ENCODE data around the gene PRKN.

The PRKN gene

DNA sequence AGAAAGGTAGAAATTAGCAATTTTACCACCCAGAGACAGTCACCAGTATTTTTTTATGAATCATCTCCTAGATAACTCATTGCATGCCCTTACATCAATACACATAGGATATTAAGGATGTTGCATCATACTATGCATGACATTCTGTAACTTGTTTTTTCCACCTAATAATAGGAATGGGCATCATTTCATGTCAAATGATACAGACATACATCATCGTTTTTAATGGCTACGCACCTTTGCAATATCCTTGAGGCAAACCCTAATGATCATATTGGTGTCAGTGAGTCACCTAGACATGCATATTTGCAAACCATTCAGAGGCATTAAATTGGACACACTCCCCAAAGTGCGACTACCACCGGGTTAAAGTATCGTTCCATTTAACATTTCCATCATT lies 1144.0 kb downstream of the PRKN start:
- POLR2A ChIA-PET = no interaction called here
- Histone ChIP-seq H3K4me1 (ENCODE audit: control insufficient read depth, insufficient read depth, low read length) (peaks cover 10% of the 10 kb centered on the region), H3K27ac (ENCODE audit: extremely low read depth, low read depth, low read length) (no peak overlapping the region), H3K36me3 (ENCODE audit: control insufficient read depth in 2 of 2, insufficient read depth in 1 of 2, low read length in 2 of 2) (no peaks in the 10 kb centered on the region), H3K4me3 (ENCODE audit: low read depth, low read length) (no peak overlapping the region), H3K9me3 (ENCODE audit: control insufficient read depth, insufficient read depth, low read depth, low read length) (no peaks in the 10 kb centered on the region)
- TF ChIP-seq ZNF571 (tag by site-specific recombination; IDR thresholded peaks at IDR 0.05) = no peak
- TF ChIP-seq ZNF785 (tag by site-specific recombination; IDR thresholded peaks at IDR 0.05) = no peak
- no peak for TF ChIP-seq ZNF211 (tag by site-specific recombination; IDR thresholded peaks at IDR 0.05; ENCODE audit: low read depth)
- TF ChIP-seq BCL11A (tag by site-specific recombination; IDR thresholded peaks at IDR 0.05; ENCODE audit: low read depth) = no peak
- no peak for TF ChIP-seq GLI2 (tag by site-specific recombination; IDR thresholded peaks at IDR 0.05; ENCODE audit: borderline replicate concordance, low read depth)
- no peak for TF ChIP-seq ZNF169 (tag by site-specific recombination; IDR thresholded peaks at IDR 0.05)
- TF ChIP-seq ZBTB8A (tag by site-specific recombination; IDR thresholded peaks at IDR 0.05) = no peak
- CTCF ChIA-PET = interaction anchor here (0.6 kb wide), 1 partner anchor 41 kb away, joined by 4 read pairs; no protein-coding TSS in a partner anchor

DNA sequence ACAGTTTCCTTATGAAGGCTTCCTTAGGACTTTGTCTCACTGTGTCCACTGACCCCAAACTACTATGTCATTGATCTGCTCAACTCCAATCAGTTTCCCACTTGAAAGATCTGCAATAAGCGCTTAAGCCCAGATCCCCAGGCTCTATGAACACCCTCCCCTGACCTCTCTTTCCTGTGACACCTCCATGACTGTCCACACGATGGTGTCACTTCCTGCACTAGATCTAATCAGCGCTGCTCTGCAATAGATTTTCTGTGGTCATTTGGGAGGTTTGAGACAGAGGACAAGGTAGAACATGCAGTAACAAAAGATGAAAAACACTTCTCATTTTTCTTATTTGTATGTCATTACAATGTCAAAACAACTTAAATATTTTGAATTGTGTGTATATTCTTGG lies 1149.1 kb downstream of the PRKN start:
- CTCF ChIA-PET = interaction anchor here (1.9 kb wide), 1 partner anchor 21 kb away, joined by 4 read pairs; no protein-coding TSS in a partner anchor
- no peak overlapping the region for H3K4me3 ChIP-seq (ENCODE audit: low read depth, low read length)
- H3K27ac ChIP-seq (ENCODE audit: extremely low read depth, low read depth, low read length) = no peak overlapping the region
- POLR2A ChIA-PET = no interaction called here
- TF ChIP-seq MZF1 (tag by site-specific recombination; IDR thresholded peaks at IDR 0.05; ENCODE audit: borderline replicate concordance) (no peak), SP7 (tag by site-specific recombination; IDR thresholded peaks at IDR 0.05) (no peak), ZNF473 (tag by site-specific recombination; IDR thresholded peaks at IDR 0.05) (no peak), ZNF664 (tag by site-specific recombination; IDR thresholded peaks at IDR 0.05) (no peak), ZNF529 (tag by site-specific recombination; IDR thresholded peaks at IDR 0.05; ENCODE audit: insufficient replicate concordance) (no peak), SETDB1 (IDR thresholded peaks at IDR 0.05; ENCODE audit: insufficient read length, low read length) (peak; percentile 24)
- TF ChIP-seq, protein P1, sequence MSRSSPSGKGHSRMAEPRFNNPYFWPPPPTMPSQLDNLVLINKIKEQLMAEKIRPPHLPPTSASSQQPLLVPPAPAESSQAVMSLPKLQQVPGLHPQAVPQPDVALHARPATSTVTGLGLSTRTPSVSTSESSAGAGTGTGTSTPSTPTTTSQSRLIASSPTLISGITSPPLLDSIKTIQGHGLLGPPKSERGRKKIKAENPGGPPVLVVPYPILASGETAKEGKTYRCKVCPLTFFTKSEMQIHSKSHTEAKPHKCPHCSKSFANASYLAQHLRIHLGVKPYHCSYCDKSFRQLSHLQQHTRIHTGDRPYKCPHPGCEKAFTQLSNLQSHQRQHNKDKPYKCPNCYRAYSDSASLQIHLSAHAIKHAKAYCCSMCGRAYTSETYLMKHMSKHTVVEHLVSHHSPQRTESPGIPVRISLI (tag by site-specific recombination; IDR thresholded peaks at IDR 0.05) = no peak
- no peaks in the 10 kb centered on the region for H3K4me1 ChIP-seq (ENCODE audit: control insufficient read depth, insufficient read depth, low read length)
- H3K36me3 ChIP-seq (ENCODE audit: control insufficient read depth in 2 of 2, insufficient read depth in 1 of 2, low read length in 2 of 2) = no peaks in the 10 kb centered on the region
- no peaks in the 10 kb centered on the region for H3K9me3 ChIP-seq (ENCODE audit: control insufficient read depth, insufficient read depth, low read depth, low read length)

DNA sequence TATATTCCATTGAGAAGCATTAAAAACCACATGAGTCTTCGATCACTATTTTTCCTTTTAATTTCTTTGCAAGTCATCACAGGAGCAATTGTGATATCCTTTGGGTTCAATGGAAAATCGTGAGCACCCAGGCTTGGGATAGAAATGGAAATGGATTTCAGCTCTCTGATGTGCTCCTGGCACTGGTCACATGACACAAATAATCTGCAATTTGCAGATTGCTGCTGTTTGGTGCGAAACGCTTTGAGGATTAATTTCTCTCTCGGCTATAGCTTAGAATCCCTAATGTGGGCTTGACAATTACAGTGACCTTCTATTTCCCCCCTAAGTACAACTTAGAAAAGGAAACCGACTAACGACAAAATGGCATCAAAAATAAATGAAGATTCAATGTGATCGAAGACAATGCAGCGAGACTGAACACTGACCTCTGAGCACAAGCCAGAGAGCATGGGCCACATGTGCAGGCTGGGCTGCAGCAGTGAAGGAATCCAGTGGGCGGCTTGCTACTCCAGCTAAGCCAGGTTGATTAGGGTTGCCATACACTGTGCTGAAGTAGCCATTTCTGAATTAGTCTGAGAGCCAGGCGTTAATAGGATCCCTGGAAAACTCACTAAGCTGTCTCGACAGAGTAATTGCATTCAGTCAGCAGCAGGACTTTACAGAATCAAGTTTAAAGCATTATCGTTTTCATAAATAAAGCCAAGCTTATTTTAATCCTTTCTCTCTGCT lies 1151.9 kb downstream of the PRKN start:
- H3K27ac ChIP-seq (ENCODE audit: extremely low read depth, low read depth, low read length) = no peak overlapping the region
- CTCF ChIA-PET = interaction anchor here (0.5 to 0.9 kb wide), 4 partner anchors 18 to 542 kb away, joined by 3 read pairs; no protein-coding TSS in a partner anchor
- no peak overlapping the region for H3K4me3 ChIP-seq (ENCODE audit: low read depth, low read length)
- POLR2A ChIA-PET = no interaction called here
- no peaks in the 10 kb centered on the region for H3K36me3 ChIP-seq (ENCODE audit: control insufficient read depth in 2 of 2, insufficient read depth in 1 of 2, low read length in 2 of 2)
- H3K9me3 ChIP-seq (ENCODE audit: control insufficient read depth, insufficient read depth, low read depth, low read length) = no peaks in the 10 kb centered on the region
- no peaks in the 10 kb centered on the region for H3K4me1 ChIP-seq (ENCODE audit: control insufficient read depth, insufficient read depth, low read length)
- TF ChIP-seq, protein P2, sequence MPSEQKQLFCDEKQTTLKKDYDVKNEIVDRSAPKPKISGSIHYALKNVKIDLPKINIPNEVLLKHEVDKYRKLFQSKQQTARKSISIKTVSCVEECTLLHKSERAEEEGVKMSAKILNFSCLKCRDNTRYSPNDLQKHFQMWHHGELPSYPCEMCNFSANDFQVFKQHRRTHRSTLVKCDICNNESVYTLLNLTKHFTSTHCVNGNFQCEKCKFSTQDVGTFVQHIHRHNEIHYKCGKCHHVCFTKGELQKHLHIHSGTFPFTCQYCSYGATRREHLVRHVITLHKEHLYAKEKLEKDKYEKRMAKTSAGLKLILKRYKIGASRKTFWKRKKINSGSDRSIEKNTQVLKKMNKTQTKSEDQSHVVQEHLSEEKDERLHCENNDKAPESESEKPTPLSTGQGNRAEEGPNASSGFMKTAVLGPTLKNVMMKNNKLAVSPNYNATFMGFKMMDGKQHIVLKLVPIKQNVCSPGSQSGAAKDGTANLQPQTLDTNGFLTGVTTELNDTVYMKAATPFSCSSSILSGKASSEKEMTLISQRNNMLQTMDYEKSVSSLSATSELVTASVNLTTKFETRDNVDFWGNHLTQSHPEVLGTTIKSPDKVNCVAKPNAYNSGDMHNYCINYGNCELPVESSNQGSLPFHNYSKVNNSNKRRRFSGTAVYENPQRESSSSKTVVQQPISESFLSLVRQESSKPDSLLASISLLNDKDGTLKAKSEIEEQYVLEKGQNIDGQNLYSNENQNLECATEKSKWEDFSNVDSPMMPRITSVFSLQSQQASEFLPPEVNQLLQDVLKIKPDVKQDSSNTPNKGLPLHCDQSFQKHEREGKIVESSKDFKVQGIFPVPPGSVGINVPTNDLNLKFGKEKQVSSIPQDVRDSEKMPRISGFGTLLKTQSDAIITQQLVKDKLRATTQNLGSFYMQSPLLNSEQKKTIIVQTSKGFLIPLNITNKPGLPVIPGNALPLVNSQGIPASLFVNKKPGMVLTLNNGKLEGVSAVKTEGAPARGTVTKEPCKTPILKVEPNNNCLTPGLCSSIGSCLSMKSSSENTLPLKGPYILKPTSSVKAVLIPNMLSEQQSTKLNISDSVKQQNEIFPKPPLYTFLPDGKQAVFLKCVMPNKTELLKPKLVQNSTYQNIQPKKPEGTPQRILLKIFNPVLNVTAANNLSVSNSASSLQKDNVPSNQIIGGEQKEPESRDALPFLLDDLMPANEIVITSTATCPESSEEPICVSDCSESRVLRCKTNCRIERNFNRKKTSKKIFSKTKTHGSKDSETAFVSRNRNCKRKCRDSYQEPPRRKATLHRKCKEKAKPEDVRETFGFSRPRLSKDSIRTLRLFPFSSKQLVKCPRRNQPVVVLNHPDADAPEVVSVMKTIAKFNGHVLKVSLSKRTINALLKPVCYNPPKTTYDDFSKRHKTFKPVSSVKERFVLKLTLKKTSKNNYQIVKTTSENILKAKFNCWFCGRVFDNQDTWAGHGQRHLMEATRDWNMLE (tag by site-specific recombination; conservative IDR thresholded peaks at IDR 0.05; ENCODE audit: low read depth) = no peak
- TF ChIP-seq ZNF16 (tag by site-specific recombination; IDR thresholded peaks at IDR 0.05; ENCODE audit: low read depth) = no peak
- TF ChIP-seq FEZF1 (tag by site-specific recombination; IDR thresholded peaks at IDR 0.05) = no peak
- no peak for TF ChIP-seq ZNF777 (tag by site-specific recombination; IDR thresholded peaks at IDR 0.05; ENCODE audit: borderline replicate concordance)
- TF ChIP-seq ZNF747 (tag by site-specific recombination; IDR thresholded peaks at IDR 0.05) = no peak
- TF ChIP-seq ZNF843 (tag by site-specific recombination; IDR thresholded peaks at IDR 0.05) = no peak
- TF ChIP-seq ZNF354C (tag by site-specific recombination; IDR thresholded peaks at IDR 0.05; ENCODE audit: borderline replicate concordance, low read depth) = no peak
- TF ChIP-seq, protein P3, sequence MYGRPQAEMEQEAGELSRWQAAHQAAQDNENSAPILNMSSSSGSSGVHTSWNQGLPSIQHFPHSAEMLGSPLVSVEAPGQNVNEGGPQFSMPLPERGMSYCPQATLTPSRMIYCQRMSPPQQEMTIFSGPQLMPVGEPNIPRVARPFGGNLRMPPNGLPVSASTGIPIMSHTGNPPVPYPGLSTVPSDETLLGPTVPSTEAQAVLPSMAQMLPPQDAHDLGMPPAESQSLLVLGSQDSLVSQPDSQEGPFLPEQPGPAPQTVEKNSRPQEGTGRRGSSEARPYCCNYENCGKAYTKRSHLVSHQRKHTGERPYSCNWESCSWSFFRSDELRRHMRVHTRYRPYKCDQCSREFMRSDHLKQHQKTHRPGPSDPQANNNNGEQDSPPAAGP (tag by site-specific recombination; IDR thresholded peaks at IDR 0.05) = no peak
